Stimulated activated CD8-positive, alpha-beta memory T cell treated with anti-CD3 and anti-CD28 coated beads, Interleukin-7, amount 100 ng/mL, for 1 hour (primary cell): ENCODE results near the gene MIX23.
"Not testable (repeated sequence)": the region's sequence is repeated elsewhere in the genome, so short reads cannot be mapped to it uniquely, and the experiment has no call there.

Experiments used
- DNase-seq, 2 donors: peaks; one replicate each; pipeline ENCODE4 v3.0.0-alpha.2; 2020; ENCODE audit warnings: low read depth in 2 of 2

Gene MIX23

GRCh38 chr3:122392868-122393844 lies 10.1 kb upstream of the MIX23 start:
- no peak for DNase-seq

- DNase-seq: no peak
Observed at GRCh38 chr3:122391681-122392446, 8.8 kb upstream of the MIX23 start.

GRCh38 chr3:122390665-122391064 lies 7.6 kb upstream of the MIX23 start:
- no peak for DNase-seq

- DNase-seq: no peak
Observed at GRCh38 chr3:122389892-122390291, 6.9 kb upstream of the MIX23 start.

- DNase-seq: no peak
Observed at GRCh38 chr3:122389197-122389596, 6.2 kb upstream of the MIX23 start.

GRCh38 chr3:122387709-122388108 lies 4.7 kb upstream of the MIX23 start:
- DNase-seq: no peak

- peak; percentile 82 to 86 for DNase-seq
Observed at GRCh38 chr3:122383771-122384697, 1.0 kb upstream of the MIX23 start, which contains the start of gene FAM162A. FAM162A (plus strand) TSS chr3:122384182; CDS start chr3:122384266, 84 bp downstream.

GRCh38 chr3:122377975-122378374 lies 5.1 kb downstream of the MIX23 start:
- DNase-seq: no peak

- no peak for DNase-seq
Observed at GRCh38 chr3:122374034-122374433, 9.0 kb downstream of the MIX23 start.

- DNase-seq: no peak
Observed at GRCh38 chr3:122366379-122366749, 16.7 kb downstream of the MIX23 start.

GRCh38 chr3:122365582-122366378 lies 17.3 kb downstream of the MIX23 start:
- not testable (repeated sequence) for DNase-seq

- no peak for DNase-seq
Observed at GRCh38 chr3:122365073-122365472, 18.0 kb downstream of the MIX23 start.

- no peak for DNase-seq
Observed at GRCh38 chr3:122364490-122364889, 18.5 kb downstream of the MIX23 start.

- DNase-seq: no peak
Observed at GRCh38 chr3:122362026-122362425, 21.0 kb downstream of the MIX23 start.

GRCh38 chr3:122358703-122359032 lies 24.4 kb downstream of the MIX23 start:
- DNase-seq: no peak

GRCh38 chr3:122357828-122358702 lies 25.0 kb downstream of the MIX23 start:
- DNase-seq: no peak

- no peak for DNase-seq
Observed at GRCh38 chr3:122356402-122356801, 26.6 kb downstream of the MIX23 start.

- DNase-seq: no peak
Observed at GRCh38 chr3:122355612-122356011, 27.4 kb downstream of the MIX23 start.

GRCh38 chr3:122353893-122354401 lies 29.1 kb downstream of the MIX23 start:
- no peak for DNase-seq

- DNase-seq: no peak
Observed at GRCh38 chr3:122353215-122353614, 29.8 kb downstream of the MIX23 start.
